HG02588 (cell line): ENCODE data around the gene OR52B2.

Source experiments
- ATAC-seq: cut with Tn5 transposase; IDR thresholded peaks from one replicate; pipeline ENCODE4 v1.9.1; 2021; ENCODE audit warnings: mild to moderate bottlenecking, moderate library complexity; ENCODE audit not compliant: unreplicated experiment

Gene OR52B2

DNA sequence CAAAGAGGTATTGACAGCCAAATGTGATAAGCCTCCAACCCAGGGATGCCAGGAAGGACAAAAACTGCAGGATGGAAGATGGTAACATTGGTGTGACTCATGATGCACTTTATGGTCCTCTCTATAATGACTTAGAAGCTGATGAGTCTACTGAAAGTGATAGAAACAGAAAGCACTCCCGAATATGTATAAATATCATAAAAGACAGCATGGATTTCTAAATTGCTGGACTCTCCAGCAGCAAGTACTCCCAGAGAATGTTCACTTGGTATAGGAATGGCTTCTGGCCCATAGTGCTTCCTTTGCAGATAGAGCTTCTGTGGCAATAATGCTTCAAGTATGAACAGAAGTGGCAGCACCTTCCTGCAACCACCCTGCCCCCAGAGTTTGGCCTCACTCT lies at the start of gene OR52B2:
Gene OR52B2, minus strand, starts transcription at position 101 of the 400 bp plus-strand sequence. Its CDS starts 0 bp downstream, at position 101.
- no peak for ATAC-seq

DNA sequence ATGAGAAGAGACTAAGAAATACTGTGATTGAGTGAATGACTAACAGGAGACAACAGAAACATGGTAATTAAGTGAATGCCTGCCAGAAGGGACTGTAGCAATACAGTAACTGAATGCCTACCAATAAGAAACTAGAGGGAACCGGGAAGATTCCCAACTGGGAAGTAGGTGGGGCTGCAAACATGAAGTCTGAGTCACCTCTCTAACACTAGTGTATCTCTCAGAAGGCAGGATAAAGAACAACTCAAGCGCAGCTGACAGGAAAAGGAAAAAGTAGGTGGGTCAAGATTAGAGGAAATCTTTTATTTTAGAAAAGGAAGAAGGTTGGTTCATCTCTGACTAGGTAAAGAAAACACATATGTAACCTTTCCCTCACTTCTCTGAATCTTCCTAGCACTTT lies 49.2 kb upstream of the OR52B2 start:
- no peak for ATAC-seq

DNA sequence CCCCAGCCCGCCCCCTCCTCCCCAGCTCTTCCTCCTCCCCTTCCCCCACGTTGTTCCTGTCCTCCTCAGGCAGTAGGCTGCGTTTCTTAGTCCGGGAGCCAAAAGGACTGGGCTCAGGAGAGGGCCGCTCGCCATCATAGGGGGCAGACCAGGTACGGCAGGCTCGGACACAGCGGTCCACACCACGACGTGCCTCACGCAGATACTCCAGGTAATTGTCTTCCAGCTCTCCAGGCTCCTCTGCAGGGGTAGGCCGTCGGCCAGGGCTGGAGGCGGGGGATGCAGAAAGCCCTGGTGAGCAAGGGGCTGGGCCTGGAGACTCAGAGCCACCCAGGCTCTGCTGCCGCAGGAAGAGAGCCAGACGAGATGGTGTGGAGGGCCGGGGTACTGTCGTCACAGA lies 47.6 kb upstream of the OR52B2 start:
- ATAC-seq = no peak

DNA sequence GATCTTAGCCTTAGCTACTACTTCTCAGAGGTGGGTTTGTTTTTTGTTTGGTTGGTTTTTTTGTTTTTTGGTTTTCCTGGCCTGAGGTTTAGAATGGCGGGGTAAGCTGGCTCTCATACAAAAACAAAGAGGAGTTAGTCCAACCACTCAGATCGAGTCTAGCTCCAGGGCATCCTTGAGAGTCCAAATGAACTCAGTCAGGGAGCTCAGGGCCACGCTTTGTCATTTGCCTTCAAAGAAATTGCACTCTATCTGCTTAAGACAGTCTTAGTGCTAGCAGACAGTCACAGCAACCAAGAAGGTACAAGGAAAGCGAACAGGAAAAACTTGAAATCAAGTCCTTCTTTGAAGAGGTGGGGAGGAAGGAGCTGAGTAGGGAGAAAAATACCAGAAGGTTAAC lies 46.4 kb upstream of the OR52B2 start:
- no peak for ATAC-seq

DNA sequence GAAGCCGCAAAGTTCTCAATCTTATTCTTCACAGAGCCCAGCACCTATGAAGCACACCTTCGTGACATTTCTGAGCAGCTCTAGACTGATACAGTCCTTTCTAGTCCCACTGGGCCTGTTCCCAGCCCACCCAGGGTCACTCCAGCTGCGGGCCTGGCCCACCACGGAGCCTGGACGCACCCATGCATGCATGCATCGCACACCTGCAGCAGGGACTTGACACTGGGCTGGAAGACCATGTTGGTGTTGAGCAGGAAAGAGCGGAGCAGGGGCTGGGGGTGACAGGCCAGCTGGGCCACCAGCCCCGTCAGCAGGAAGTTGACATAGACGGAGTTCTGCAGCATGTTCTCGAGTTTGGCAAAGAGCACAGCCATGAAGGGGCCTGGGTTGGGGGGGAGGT lies 44.4 kb upstream of the OR52B2 start:
- no peak for ATAC-seq

DNA sequence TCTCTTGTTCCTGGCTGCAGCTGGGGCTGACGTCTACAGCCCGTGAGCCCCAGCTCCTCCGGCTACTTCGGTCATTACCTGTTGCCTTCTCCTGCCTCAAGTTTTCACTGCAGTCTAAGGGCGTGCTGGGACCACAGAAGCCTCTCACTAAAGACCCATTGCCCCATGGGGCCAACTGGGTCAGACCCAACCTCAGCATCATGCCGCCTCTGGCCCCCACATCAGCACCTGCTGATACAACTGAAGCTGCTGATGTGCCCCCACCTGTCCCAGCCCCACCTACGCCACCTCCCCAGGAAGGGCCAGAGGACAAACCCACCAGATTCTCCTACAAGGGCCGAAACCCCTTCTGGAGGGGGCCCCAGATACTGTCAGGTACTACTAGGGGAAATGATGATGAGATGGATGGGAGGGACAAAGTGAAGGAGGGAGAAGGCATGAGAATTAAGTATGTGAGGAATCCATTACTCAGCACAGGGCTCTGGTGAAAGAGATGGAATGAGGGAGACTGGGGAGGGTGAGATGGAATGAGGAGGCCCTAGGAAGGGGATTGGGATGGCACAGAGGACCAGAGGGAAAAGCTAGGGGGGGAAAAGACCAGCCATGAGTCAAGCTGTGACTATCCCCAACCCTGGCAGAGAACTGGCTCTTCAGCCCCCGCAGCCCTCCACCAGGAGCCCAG lies 40.3 kb upstream of the OR52B2 start:
- ATAC-seq = no peak

DNA sequence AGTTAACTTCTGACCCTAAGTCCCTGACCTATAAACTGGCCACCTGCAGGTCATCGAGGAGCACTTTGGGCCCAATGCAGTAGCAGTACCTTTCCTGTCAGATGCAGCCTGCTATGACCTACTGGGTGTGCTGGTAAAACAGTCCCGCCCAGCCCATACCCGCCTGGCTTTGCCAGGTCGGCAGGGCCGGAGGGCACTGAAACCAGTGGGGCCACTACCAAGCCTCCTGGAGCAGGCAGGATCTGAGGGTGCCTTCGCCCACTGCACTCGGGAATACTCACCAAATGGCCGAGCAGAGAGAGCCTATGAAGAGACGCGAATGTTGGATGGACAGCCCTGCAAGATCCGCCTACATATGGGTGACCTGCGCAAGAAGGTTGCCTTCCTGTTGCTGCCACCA lies 39.7 kb upstream of the OR52B2 start:
- no peak for ATAC-seq

DNA sequence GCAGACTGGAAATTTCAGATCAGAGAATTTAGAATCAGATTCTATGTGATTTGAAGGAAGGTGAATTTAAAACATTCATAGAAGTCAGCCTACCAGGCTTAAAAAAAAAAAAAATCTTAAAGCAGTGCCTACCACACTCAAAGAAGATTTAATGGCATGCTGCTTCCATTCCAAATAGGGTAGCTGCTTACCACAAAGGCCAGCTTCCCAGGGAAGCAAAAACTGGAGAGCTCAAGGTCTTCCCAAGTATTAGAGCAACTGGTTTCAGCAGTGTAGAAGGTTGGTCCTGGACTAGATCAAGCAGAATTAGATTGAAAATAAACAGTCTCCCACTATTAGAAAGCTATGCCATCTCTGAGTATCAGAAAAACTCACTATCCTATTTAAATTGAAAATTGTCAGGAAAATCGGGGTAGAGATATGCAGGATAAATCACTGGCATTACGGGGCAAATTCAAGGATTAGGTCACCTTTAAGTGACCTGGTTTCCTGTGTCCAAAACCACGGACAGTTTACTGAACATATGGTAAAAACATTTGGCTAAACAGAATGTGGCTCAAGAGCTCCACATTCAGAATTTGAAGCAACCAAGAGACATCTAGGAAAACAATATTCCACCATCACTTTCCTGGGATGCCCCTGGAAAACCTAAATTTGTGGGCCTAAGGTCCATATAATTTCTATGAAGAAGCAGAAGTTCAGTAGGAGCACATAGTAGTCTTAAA lies 36.5 kb upstream of the OR52B2 start:
- no peak for ATAC-seq

DNA sequence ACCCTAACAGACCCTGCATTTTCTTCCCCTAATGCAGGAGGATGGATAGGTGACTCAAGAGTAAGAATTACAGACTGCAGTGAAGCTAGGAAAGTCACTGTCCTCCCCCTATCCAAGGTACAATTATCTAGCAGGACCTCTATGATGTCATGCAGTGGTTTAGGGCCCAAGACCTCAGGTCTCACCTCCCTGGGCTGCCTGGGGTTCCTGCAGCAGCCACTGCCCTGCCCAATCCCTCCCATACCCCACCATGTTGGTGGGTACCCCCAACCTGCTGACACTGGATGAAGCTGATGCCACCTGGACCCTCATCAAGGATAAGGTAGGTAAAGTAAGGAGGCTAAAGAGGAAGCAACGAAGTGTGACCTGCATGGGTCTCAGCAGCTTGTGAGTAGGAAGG lies 35.2 kb upstream of the OR52B2 start, which contains the start of gene C11orf42:
Gene C11orf42, plus strand, starts transcription at position 192 of the 400 bp plus-strand sequence. Its CDS starts 59 bp downstream, at position 251.
- no peak for ATAC-seq

DNA sequence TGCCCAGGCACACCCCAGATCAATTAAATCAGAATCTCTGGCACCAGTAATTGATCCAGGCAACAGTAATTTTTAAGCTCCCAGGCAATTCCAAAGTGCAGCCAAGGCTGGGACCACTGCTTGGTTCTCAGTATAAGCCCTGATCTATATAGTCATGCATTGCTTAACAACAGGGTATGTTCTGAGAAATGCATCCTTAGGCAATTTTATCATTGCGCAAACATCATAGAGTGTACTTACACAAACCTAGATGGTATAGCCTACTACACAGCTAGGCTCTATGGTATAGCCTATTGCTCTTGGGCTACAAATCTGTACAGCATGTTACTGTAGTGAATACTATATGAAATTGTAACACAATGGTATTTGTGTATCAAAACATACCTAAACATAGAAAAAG lies 34.6 kb upstream of the OR52B2 start:
- ATAC-seq = no peak

DNA sequence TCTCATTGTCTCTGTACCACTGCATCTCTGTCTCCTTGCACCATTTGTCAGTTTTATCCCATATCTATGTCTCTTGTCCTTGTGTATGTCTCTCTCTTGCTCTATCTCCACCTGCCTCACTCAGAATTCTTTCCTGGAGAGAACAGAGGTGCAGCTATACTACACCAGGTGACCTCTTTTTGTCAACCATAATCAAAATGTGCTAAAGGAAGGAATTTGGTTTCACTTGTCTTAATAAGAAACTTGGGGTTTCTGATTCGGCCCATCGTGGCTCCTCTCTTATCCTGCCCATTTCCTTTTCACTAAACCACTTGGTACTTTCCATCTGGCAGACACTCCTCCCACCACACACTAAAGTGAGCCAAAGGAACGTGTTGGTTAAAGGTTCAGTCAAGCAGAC lies 33.2 kb upstream of the OR52B2 start:
- ATAC-seq = peak; percentile 85

DNA sequence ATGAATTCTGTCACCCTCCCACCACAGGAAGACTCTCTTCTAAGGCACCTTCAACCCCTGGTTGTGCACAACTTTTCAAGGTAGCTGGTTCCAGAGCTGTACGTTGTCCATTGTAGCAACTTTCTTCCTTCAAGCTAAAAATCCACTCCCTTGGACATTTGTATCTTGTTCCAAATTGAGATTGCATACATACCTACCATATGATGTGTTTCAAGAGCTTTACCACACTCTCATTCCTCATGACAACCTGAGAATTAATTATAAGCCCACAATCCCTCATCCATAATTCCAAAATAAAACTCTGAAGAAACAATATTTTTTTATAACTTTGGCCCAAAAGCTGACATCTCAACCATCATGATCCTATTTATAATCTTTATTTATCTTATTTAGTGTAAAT lies 31.9 kb upstream of the OR52B2 start:
- ATAC-seq = no peak

DNA sequence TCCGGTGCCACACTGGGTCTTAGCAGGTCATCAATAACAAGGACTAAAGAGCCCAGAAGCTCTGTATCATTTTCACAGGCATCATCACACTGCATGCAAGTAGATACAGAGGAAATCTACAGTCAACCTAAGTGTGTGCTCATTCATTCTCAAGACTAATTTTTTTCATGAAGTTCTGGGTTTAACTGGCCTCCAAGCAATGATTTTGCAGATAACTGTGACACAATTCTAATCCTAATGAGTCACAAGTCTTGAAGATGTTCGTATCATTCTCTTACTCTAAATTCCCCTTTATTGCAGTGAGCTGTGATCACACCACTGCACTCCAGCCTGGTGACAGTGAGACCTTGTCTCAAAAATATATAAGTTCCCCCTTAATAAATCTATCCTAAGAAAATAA lies 31.4 kb upstream of the OR52B2 start:
- ATAC-seq = no peak

DNA sequence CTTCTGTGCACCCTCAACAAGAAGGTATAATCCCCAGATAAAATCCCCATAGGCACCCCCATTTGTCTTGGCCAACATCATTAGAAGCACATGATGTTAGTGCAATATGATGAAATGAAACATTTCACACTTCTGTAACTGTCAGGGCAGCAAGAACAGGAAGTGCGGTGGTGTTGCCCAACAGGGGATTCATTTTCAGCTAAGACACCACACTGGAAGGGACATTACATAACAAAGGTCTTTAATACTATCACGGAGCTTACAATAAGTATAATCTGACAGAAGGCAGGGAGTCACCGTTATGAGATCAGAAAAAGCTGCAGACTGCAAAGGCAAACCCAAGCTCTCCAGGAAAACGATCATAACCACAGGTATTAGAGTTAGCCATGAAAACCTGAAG lies 30.8 kb upstream of the OR52B2 start:
- no peak for ATAC-seq

DNA sequence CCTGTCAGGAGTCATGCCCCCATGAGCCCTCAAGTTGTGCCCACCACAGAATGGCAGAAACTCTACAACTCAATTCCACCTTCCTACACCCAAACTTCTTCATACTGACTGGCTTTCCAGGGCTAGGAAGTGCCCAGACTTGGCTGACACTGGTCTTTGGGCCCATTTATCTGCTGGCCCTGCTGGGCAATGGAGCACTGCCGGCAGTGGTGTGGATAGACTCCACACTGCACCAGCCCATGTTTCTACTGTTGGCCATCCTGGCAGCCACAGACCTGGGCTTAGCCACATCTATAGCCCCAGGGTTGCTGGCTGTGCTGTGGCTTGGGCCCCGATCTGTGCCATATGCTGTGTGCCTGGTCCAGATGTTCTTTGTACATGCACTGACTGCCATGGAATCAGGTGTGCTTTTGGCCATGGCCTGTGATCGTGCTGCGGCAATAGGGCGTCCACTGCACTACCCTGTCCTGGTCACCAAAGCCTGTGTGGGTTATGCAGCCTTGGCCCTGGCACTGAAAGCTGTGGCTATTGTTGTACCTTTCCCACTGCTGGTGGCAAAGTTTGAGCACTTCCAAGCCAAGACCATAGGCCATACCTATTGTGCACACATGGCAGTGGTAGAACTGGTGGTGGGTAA lies 29.2 kb upstream of the OR52B2 start, which contains the start of gene OR52W1:
Gene OR52W1, plus strand, starts transcription at position 51 of the 637 bp plus-strand sequence. Its CDS starts 0 bp downstream, at position 51.
- ATAC-seq = no peak

DNA sequence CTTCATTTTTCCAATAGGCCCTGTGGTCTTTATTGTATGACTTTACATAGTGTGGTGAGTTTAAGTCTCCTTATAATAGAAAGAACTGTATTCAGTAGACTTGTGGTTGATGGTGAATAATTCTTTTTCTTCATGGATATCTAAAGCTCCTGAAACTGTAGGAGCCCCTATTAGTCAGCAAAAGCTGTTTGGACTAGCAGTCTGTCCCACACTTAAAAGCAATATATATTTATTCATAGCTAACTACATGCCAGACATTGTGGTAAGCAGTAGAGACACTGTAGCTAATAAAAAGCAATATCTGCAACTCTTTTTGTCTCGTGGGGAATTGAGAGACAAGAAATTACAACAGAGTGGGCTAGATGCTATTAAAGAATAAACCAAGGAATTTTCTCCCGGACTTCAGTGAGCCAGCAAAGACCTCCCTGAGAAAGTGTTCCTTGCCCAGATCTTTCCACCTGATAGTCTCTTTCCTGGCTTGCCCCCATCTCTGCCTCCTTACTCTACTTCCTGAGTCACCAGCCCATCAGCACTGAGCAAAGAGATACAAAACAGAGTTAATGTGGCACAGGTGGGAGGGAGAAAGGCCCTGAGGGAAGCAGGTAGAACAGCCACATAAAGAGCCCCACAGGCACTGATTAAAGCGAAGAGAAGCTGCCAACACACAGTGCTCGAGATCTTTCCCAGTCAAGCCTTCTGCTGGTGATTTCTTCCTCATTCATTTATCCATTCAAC lies 27.5 kb upstream of the OR52B2 start:
- ATAC-seq = no peak

DNA sequence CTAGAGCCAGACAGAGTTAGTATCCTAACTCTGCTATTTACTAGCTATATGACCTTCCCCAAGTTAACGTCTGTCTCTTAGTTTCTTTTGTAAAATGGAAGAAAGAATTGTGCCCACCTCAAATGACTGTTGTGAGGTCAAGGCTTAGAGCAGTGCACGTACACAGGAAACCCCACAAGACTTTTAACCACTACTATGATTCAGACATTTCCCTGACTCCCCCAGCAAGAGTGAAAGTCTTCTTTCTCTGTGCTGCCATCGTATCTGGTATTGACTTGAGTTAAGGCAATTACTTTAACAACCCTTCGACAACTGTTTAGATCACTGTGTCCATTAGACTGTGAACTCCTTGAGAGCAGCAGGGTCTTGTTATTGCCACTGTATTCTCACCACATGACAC lies 26.3 kb upstream of the OR52B2 start:
- ATAC-seq = no peak

DNA sequence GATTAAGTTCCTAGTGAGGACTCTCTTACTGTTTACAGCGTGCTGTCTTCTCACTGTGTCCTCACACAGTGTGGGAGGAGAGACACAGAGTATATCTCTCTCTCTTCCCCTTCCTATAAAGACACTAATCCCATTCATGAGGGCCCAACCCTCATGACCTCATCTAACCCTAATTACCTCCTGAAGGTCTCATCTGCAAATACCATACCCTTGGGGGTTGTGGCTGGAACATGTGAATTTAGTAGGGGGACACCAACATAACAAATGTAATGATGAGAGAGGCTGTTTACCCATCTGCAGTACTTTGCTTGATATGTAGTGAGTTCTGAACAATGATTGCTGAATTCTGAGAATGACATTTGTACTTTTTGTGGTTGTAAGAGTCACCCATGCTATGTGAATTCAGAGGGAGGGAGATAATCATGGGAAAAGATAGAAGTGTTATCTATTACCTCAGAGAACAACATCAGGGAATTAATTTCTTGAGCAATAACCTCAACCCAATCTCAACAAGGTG lies 24.0 kb upstream of the OR52B2 start:
- ATAC-seq = no peak

DNA sequence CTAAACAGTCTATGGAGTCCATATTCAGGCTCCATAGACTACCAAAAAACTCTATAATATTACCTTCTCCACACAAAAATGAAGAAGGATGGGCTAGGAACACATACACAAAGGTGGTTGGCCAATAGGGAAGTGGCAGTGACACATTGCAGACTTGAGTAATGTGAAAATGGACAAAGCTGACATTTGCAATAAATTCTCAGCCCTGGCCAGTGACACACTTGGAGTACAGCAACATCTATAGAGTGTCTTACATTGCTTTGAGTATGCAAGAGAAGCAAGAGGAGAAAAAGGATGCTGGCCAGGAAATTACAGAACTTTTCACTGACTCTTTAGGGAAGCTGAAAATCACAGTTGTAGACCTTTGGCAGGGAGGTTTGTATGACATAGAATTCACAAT lies 21.6 kb upstream of the OR52B2 start:
- ATAC-seq = no peak

DNA sequence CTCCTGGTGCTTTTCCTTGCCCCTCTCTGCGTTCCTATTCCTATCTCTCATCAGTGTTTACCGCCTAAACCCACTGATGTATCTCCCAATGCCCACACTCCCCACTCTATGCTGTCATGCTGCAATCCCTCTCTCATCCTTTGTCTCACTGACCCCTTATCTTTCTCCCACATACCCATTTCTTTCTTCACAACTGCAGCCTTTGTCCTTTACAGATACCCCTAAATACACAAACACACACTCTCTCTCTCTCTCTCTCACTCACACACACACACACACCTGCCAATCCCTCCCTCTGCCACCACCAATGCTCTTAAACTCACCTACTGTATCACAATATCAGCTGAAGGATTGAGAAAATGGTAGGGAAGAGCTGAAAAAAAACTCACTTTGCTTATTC lies 5.3 kb upstream of the OR52B2 start:
- ATAC-seq = no peak
